ENCODE data around the gene CDC14A. TPM values are rescaled to one million over a fixed set of nuclear protein-coding genes. Genes with fewer than 3 reads are reported as not detected.

Gene CDC14A
- total and polyA plus RNA-seq, 2 of the 8 experiments (the other 6 are each of a cell fraction or from before 2014, with no cell fraction given) = 3.2 to 8.9 TPM

- H3K18ac ChIP-seq (ENCODE audit: extremely low read depth, low read length) = no peak overlapping the region
- TF ChIP-seq GTF2F1 (IDR thresholded peaks at IDR 0.05; ENCODE audit: borderline replicate concordance, low read depth, low read length) (no peak), YY1 (IDR thresholded peaks at IDR 0.05; ENCODE audit: low read depth, low read length) (no peak), E2F6 (IDR thresholded peaks at IDR 0.05) (no peak), ZNF274 (IDR thresholded peaks at IDR 0.05; ENCODE audit: borderline replicate concordance, extremely low read depth, low read length) (no peak), TCF12 (IDR thresholded peaks at IDR 0.05; ENCODE audit: low read depth, low read length) (no peak), TEAD4 (IDR thresholded peaks at IDR 0.05; ENCODE audit: low read depth, low read length) (no peak), FOSL1 (IDR thresholded peaks at IDR 0.05; ENCODE audit: insufficient read depth, low read depth, low read length) (no peak), SIX5 (IDR thresholded peaks at IDR 0.05; ENCODE audit: low read depth, low read length) (no peak), CBX8 (IDR thresholded peaks at IDR 0.05; ENCODE audit: borderline replicate concordance, low read depth, low read length) (no peak), SRF (IDR thresholded peaks at IDR 0.05; ENCODE audit: low read depth, low read length) (no peak), JUND (IDR thresholded peaks at IDR 0.05; ENCODE audit: low read length) (no peak), PHF8 (conservative IDR thresholded peaks at IDR 0.05; ENCODE audit: low read depth, low read length) (no peak), RAD21 (IDR thresholded peaks at IDR 0.05 in 1 of 2, conservative IDR thresholded peaks at IDR 0.05 in 1 of 2; ENCODE audit: low read depth in 2 of 2, low read length in 2 of 2) (no peak), CREB1 (IDR thresholded peaks at IDR 0.05) (no peak), USF2 (IDR thresholded peaks at IDR 0.05; ENCODE audit: low read length) (no peak)
Observed at GRCh38 chr1:100428160-100428559, 75.9 kb downstream of the CDC14A start.

More at GRCh38 chr1:100428160-100428559, 75.9 kb downstream of the CDC14A start:
- H3K23me2 ChIP-seq (ENCODE audit: low read depth, low read length) = no peaks in the 10 kb centered on the region
- no peak overlapping the region for H3K9ac ChIP-seq (replicated peaks in 1 of 4; ENCODE audit: extremely low read depth in 1 of 4, low read depth in 3 of 4, low read length in 3 of 4)
- H2AK5ac ChIP-seq (ENCODE audit: low read depth, low read length) = no peak overlapping the region
- no peaks in the 10 kb centered on the region for H3K79me1 ChIP-seq (ENCODE audit: low read depth, low read length)
- H3K4me1 ChIP-seq (replicated peaks in 1 of 4; ENCODE audit: control insufficient read depth in 3 of 4, insufficient read depth in 4 of 4, low read length in 3 of 4) = peaks cover 0 to 3% (median 0%) of the 10 kb centered on the region in 4 experiments; a peak in 1 of 7 replicates
- no peak overlapping the region for H2BK120ac ChIP-seq (replicated peaks; ENCODE audit: low read depth, low read length)
- H3K14ac ChIP-seq (ENCODE audit: insufficient read length) = no peak overlapping the region
- no peaks in the 10 kb centered on the region for H3K27me3 ChIP-seq (replicated peaks in 1 of 4; ENCODE audit: control insufficient read depth in 3 of 4, extremely low read depth in 1 of 4, insufficient read depth in 3 of 4, low read length in 3 of 4)
- ChIA-PET POLR2A (ENCODE audit: partially characterized antibody) (no interaction called here), CTCF (ENCODE audit: partially characterized antibody) (no interaction called here)
- H3K79me2 ChIP-seq (ENCODE audit: control insufficient read depth in 1 of 2, insufficient read depth in 2 of 2, low read length in 2 of 2) = no peaks in the 10 kb centered on the region; a peak in 2 of 4 replicates
- H3K23ac ChIP-seq (ENCODE audit: insufficient read length) = no peak overlapping the region
- H2BK12ac ChIP-seq (ENCODE audit: low read depth, low read length) = no peak overlapping the region
- no peak overlapping the region for H2BK20ac ChIP-seq (ENCODE audit: low read length)
- no peak overlapping the region for H4K5ac ChIP-seq (ENCODE audit: insufficient read length, low read depth, low read length)
- FAIRE-seq (no peak), DNase-seq (ENCODE audit: low read depth in 1 of 2, low spot score in 2 of 2) (no peak)
- H3K36me3 ChIP-seq (ENCODE audit: control insufficient read depth in 2 of 4, insufficient read depth in 4 of 4, low read length in 3 of 4) = no peaks in the 10 kb centered on the region
- no peak overlapping the region for H3K4me2 ChIP-seq (ENCODE audit: insufficient read depth in 1 of 2, low read depth in 2 of 2, low read length in 2 of 2)
- no peak overlapping the region for H3K56ac ChIP-seq (replicated peaks; ENCODE audit: insufficient read length, low read depth, low read length)
- H4K20me1 ChIP-seq (replicated peaks in 1 of 2; ENCODE audit: control insufficient read depth in 1 of 2, insufficient read depth in 2 of 2, low read length in 2 of 2) = peaks cover 0 to under 1% of the 10 kb centered on the region in 2 experiments
- no peaks in the 10 kb centered on the region for H3K9me3 ChIP-seq (ENCODE audit: insufficient read depth in 2 of 2, low read depth in 1 of 2, low read length in 1 of 2)
- no peak overlapping the region for H2AFZ ChIP-seq (ENCODE audit: low read length)
- H3K27ac ChIP-seq (ENCODE audit: low read depth, low read length) = no peak overlapping the region
- H3K4ac ChIP-seq (replicated peaks; ENCODE audit: insufficient read length, low read depth, low read length) = no peak overlapping the region
- no peak overlapping the region for H3K4me3 ChIP-seq (ENCODE audit: extremely low read depth in 1 of 4, insufficient read depth in 2 of 4, low read depth in 3 of 4, low read length in 4 of 4)
- no peak overlapping the region for H2BK15ac ChIP-seq (ENCODE audit: low read length)
- H2BK5ac ChIP-seq (ENCODE audit: low read depth, low read length) = no peak overlapping the region
- no peak overlapping the region for H4K8ac ChIP-seq (ENCODE audit: extremely low read depth, insufficient read depth, low read length)
- no peak overlapping the region for H4K91ac ChIP-seq (replicated peaks; ENCODE audit: insufficient read length, low read length)

Data from H1 (cell line).